HepG2 (cell line): ENCODE measurements around the gene SLC16A5. TPM values are rescaled to one million over a fixed set of nuclear protein-coding genes. Genes with fewer than 3 reads are reported as not detected.
A peak's percentile ranks its signal among the peaks of the same experiment; 100 is the strongest.

ENCODE experiments used
- ATAC-seq: fragments of 200-7000 bp; cut with Tn5 transposase; 3 replicates; pipeline ENCODE4 v1.9.1; 2020; ENCODE audit warnings: mild to moderate bottlenecking, moderate library complexity
- BruUV-seq: library from RNA; stranded (reverse); fragments of 400-500 nt; replicated peaks from 2 replicates; lab custom pipeline; 2021; lab: Mats Ljungman, UMichigan
- CTCF ChIA-PET: fragments of 300-600 bp; formaldehyde crosslinking; extraction: SDS; loops from one replicate; lab custom pipeline; 2021; ENCODE audit warnings: low total read pairs, inconsistent platforms, low intra/inter-chr PET ratio; lab: Yijun Ruan, JAX
- POLR2A ChIA-PET: fragments of 350-600 bp; sonication (Branson Sonifier 250); formaldehyde crosslinking; loops from one replicate; lab custom pipeline; 2020; ENCODE audit warnings: antibody characterized with exemption, inconsistent platforms; lab: Yijun Ruan, JAX
- DNase-seq: peaks from one replicate; pipeline ENCODE4 v3.0.0-alpha.2; 2015; ENCODE audit warnings: low spot score
- FAIRE-seq: peaks from 3 replicates; lab custom pipeline; 2011; peaks lifted over from hg19 to GRCh38; lab: Jason Lieb, UNC
- H2AFZ ChIP-seq: one replicate; pipeline ENCODE4 v1.6.1; 2011; ENCODE audit warnings: low read length, inconsistent platforms
- H3K27ac ChIP-seq: fragments of 300-600 bp; 3 replicates; pipeline ENCODE4 v1.8.0; 2011; ENCODE audit warnings: mixed run types, mild to moderate bottlenecking, mixed read lengths, low read length, inconsistent platforms; ENCODE audit not compliant: insufficient read depth; ENCODE audit errors: extremely low read length
- H3K27me3 ChIP-seq, 2 experiments: fragments of 200-600 bp in 1 of 2; 2 replicates in 1 of 2; 3 replicates in 1 of 2; pipeline versions ENCODE4 v1.6.0 to v1.8.0; 2011; ENCODE audit warnings: low read length in 2 of 2, mild to moderate bottlenecking in 2 of 2, moderate library complexity in 2 of 2, inconsistent platforms in 1 of 2; ENCODE audit not compliant: insufficient read depth in 2 of 2, control insufficient read depth in 1 of 2
- H3K36me3 ChIP-seq, 2 experiments: fragments of 200-600 bp in 1 of 2; replicated peaks in 1 of 2; 2 replicates in 1 of 2; 3 replicates in 1 of 2; pipeline versions ENCODE4 v1.5.1 to v1.8.0; 2011; ENCODE audit warnings: low read length in 2 of 2, inconsistent platforms in 1 of 2; ENCODE audit not compliant: insufficient read depth in 2 of 2, control insufficient read depth in 1 of 2
- H3K4me1 ChIP-seq: 2 replicates; pipeline ENCODE4 v1.5.1; 2012; ENCODE audit warnings: low read length, inconsistent platforms; ENCODE audit not compliant: insufficient read depth
- H3K4me2 ChIP-seq: 2 replicates; pipeline ENCODE4 v1.6.0; 2011; ENCODE audit warnings: low read depth, low read length, inconsistent platforms
- H3K4me3 ChIP-seq, 3 experiments: fragments of 200-600 bp in 1 of 3; sonication (generic), shearing (Covaris generic) in 1 of 3; replicated peaks in 1 of 3; 2 replicates each; pipeline ENCODE4 v1.5.1; 2011 to 2016; ENCODE audit warnings: low read length in 3 of 3, inconsistent platforms in 2 of 3, low read depth in 2 of 3, mild to moderate bottlenecking in 2 of 3, control low read depth in 1 of 3, mixed read lengths in 1 of 3; ENCODE audit not compliant: insufficient read depth in 1 of 3
- H3K79me2 ChIP-seq: one replicate; pipeline ENCODE4 v1.6.1; 2011; ENCODE audit warnings: low read length, inconsistent platforms; ENCODE audit not compliant: insufficient read depth
- H3K9ac ChIP-seq: 2 replicates; pipeline ENCODE4 v1.6.0; 2011; ENCODE audit warnings: mild to moderate bottlenecking, low read depth, low read length, inconsistent platforms; ENCODE audit not compliant: insufficient read depth
- H3K9me3 ChIP-seq: 2 replicates; pipeline ENCODE4 v1.5.1; 2012; ENCODE audit warnings: mild to moderate bottlenecking, low read length
- H4K20me1 ChIP-seq: 2 replicates; pipeline ENCODE4 v1.6.0; 2011; ENCODE audit warnings: inconsistent platforms, mild to moderate bottlenecking, low read length, moderate library complexity; ENCODE audit not compliant: insufficient read depth
- HBP1 ChIP-seq: IDR thresholded peaks from 2 replicates; pipeline ENCODE4 v1.6.1; 2016; ENCODE audit warnings: low read depth, control low read depth
- HMGXB3 ChIP-seq: sonication (generic); formaldehyde crosslinking; IDR thresholded peaks from 2 replicates; pipeline ENCODE4 v1.4.0; 2020; ENCODE audit warnings: missing genetic modification reagents, borderline replicate concordance
- KDM5A ChIP-seq: fragments of 200-600 bp; sonication (generic); IDR thresholded peaks from 2 replicates; pipeline ENCODE4 v1.7.0; 2018; ENCODE audit warnings: antibody characterized with exemption, mild to moderate bottlenecking, low read length, borderline replicate concordance
- KLF16 ChIP-seq, 2 experiments: sonication (generic) in 1 of 2; formaldehyde crosslinking in 1 of 2; IDR thresholded peaks; 2 replicates each; pipeline versions ENCODE4 v1.6.1 to v1.8.0; 2016 to 2023; ENCODE audit warnings: missing genetic modification reagents in 2 of 2, missing compliant biosample characterization in 1 of 2
- KMT2A ChIP-seq: sonication (generic); formaldehyde crosslinking; IDR thresholded peaks from 2 replicates; pipeline ENCODE4 v1.4.0; 2020; ENCODE audit warnings: missing genetic modification reagents
- POLR2A ChIP-seq, 2 experiments: IDR thresholded peaks; 2 replicates each; pipeline ENCODE4 v1.6.1; 2011; ENCODE audit warnings: low read depth in 2 of 2, low read length in 2 of 2, mild to moderate bottlenecking in 1 of 2, moderate library complexity in 1 of 2; ENCODE audit not compliant: insufficient read depth in 1 of 2
- RBFOX2 ChIP-seq: fragments of 200-400 bp; formaldehyde crosslinking; IDR thresholded peaks from 2 replicates; pipeline ENCODE4 v1.6.1; 2017; ENCODE audit warnings: low read depth, mild to moderate bottlenecking, low read length
- REL ChIP-seq: sonication (generic); formaldehyde crosslinking; conservative IDR thresholded peaks from 2 replicates; pipeline ENCODE4 v1.8.0; 2022; ENCODE audit warnings: mild to moderate bottlenecking, missing genetic modification reagents, moderate library complexity
- SOX6 ChIP-seq, 2 experiments: fragments of 450-650 bp in 1 of 2; sonication (generic) in 1 of 2; formaldehyde crosslinking in 1 of 2; IDR thresholded peaks; 2 replicates each; pipeline versions ENCODE4 v1.4.0 to v1.6.1; 2017 to 2020; ENCODE audit warnings: antibody characterized with exemption in 1 of 2, mild to moderate bottlenecking in 1 of 2, missing genetic modification reagents in 1 of 2
- TAF15 ChIP-seq: fragments of 200-400 bp; formaldehyde crosslinking; IDR thresholded peaks from one replicate; pipeline ENCODE4 v1.6.1; 2018; ENCODE audit warnings: mild to moderate bottlenecking, low read depth, low read length; ENCODE audit not compliant: poor library complexity, severe bottlenecking
- TEAD2 ChIP-seq: sonication (generic); formaldehyde crosslinking; IDR thresholded peaks from 2 replicates; pipeline ENCODE4 v1.9.0; 2021; ENCODE audit warnings: missing genetic modification reagents
- ZBTB21 ChIP-seq: sonication (generic); formaldehyde crosslinking; IDR thresholded peaks from 2 replicates; pipeline ENCODE4 v1.4.0; 2020; ENCODE audit warnings: missing genetic modification reagents
- ZNF225 ChIP-seq: sonication (generic); formaldehyde crosslinking; IDR thresholded peaks from 2 replicates; pipeline ENCODE4 v1.4.0; 2020; ENCODE audit warnings: mild to moderate bottlenecking, missing genetic modification reagents
- ZNF329 ChIP-seq: sonication (generic); formaldehyde crosslinking; IDR thresholded peaks from 2 replicates; pipeline ENCODE4 v1.9.0; 2021; ENCODE audit warnings: low read depth, mild to moderate bottlenecking, missing genetic modification reagents
- ZNF724P ChIP-seq: sonication (generic); formaldehyde crosslinking; IDR thresholded peaks from 2 replicates; pipeline ENCODE4 v1.8.0; 2022; ENCODE audit warnings: missing genetic modification reagents, borderline replicate concordance
- ZNF879 ChIP-seq: sonication (generic); formaldehyde crosslinking; IDR thresholded peaks from 2 replicates; pipeline ENCODE4 v1.8.1; 2023; ENCODE audit warnings: missing genetic modification reagents
- ZZZ3 ChIP-seq: sonication (generic); formaldehyde crosslinking; IDR thresholded peaks from 2 replicates; pipeline ENCODE4 v1.4.0; 2020; ENCODE audit warnings: missing genetic modification reagents, mild to moderate bottlenecking, borderline replicate concordance
- WGBS: methylation state at CpG from one replicate; pipeline ENCODE4 v1.1.6; 2017; ENCODE audit warnings: low lambda C conversion rate; 5-methylcytosine and 5-hydroxymethylcytosine counted together
- in situ Hi-C: cut with HindIII; loops from 2 replicates; pipeline ENCODE4 v1.10.0; 2017; ENCODE audit warnings: low pct_unique_long_range_greater_than_20kb; ENCODE audit not compliant: extremely low pct_ligation_motif_present
- intact Hi-C: fragments of 100-400 bp; cut with micrococcal nuclease; formaldehyde crosslinking; loops from one replicate; pipeline ENCODE4 v1.10.0; 2022; ENCODE audit not compliant: unreplicated experiment
- polyA plus RNA-seq, 8 experiments: library from polyadenylated mRNA; depleted of rRNA in 3 of 8; stranded (reverse) in 7 of 8; unstranded in 1 of 8; fragments of >200 nt; fragmentation: Illumina TruSeq in 4 of 8; extraction: Trizol in 4 of 8; gene quantifications; 2 replicates each; pipeline versions ENCODE4 v1.2.1 to v1.2.3, GENCODE V29; 2011 to 2016; ENCODE audit warnings: low read depth in 4 of 8, missing spikeins in 1 of 8, mixed read lengths in 1 of 8; ENCODE audit not compliant: insufficient read depth in 1 of 8
- total RNA-seq, 5 experiments: library from RNA; depleted of rRNA; stranded (reverse); fragments of >200 nt; fragmentation: Illumina TruSeq; extraction: Trizol; gene quantifications; 2 replicates each; pipeline ENCODE4 v1.2.3, GENCODE V29; 2016; ENCODE audit warnings: low read depth in 1 of 5

Gene SLC16A5
- total and polyA plus RNA-seq, 2 of the 13 experiments (the other 11 are each of a cell fraction or from before 2014, with no cell fraction given) = 0.69 to 5.6 TPM

- BruUV-seq = no TSS peak
- no peak overlapping the region for H2AFZ ChIP-seq
- intact Hi-C loops = loop anchor here (5.0 kb wide), 1 partner anchor 49 kb away; no protein-coding TSS in a partner anchor
- TF ChIP-seq TEAD2 = no peak
- peak in 1 of 2 experiments; percentile 34; a peak in 1 of 4 replicates for TF ChIP-seq KLF16 (CRISPR knock-in tag; IDR thresholded peaks at IDR 0.05)
- 0 out of 2 replicates have a peak, but pooled peaks have one; percentile 16 for TF ChIP-seq ZNF329 (CRISPR knock-in tag)
- TF ChIP-seq ZNF879 (CRISPR knock-in tag) = peak; percentile 32; the same call in 1 of the 2 replicates
- TF ChIP-seq KMT2A (CRISPR knock-in tag) = 0 out of 2 replicates have a peak, but pooled peaks have one; percentile 1
- 0 out of 2 replicates have a peak, but pooled peaks have one; percentile 10 for TF ChIP-seq REL (CRISPR knock-in tag)
- TF ChIP-seq SOX6 (IDR thresholded peaks at IDR 0.05) = no peak
- peak; percentile 37; the same call in 1 of the 2 replicates for TF ChIP-seq SOX6 (CRISPR knock-in tag; IDR thresholded peaks at IDR 0.05)
- TF ChIP-seq POLR2A (IDR thresholded peaks at IDR 0.05; ENCODE audit: insufficient read depth in 1 of 2, low read depth in 2 of 2, low read length in 2 of 2) = peak; percentile 16 to 21; a peak in 1 of 4 replicates
- TF ChIP-seq TAF15 = no peak
- TF ChIP-seq HMGXB3 = no peak
- TF ChIP-seq HBP1 (CRISPR knock-in tag) = peak; percentile 4; the same call in 1 of the 2 replicates
- 0 out of 2 replicates have a peak, but pooled peaks have one; percentile 28 for TF ChIP-seq RBFOX2
- 0 out of 2 replicates have a peak, but pooled peaks have one; percentile 47 for TF ChIP-seq ZNF225
- peak; percentile 28; the same call in 1 of the 2 replicates for TF ChIP-seq ZNF724P
- TF ChIP-seq ZBTB21 (CRISPR knock-in tag) = no peak
- 0 out of 2 replicates have a peak, but pooled peaks have one; percentile 45 for TF ChIP-seq ZZZ3 (CRISPR knock-in tag)
- 0 out of 2 replicates have a peak, but pooled peaks have one; percentile 32 for TF ChIP-seq KDM5A
These were observed 65.4 kb downstream of the SLC16A5 start for GRCh38 chr17:75152922-75153779.

More at GRCh38 chr17:75152922-75153779, 65.4 kb downstream of the SLC16A5 start:
- H3K9me3 ChIP-seq = no peaks in the 10 kb centered on the region
- H3K4me2 ChIP-seq = peak overlapping the region; percentile 96
- CTCF ChIA-PET = no interaction called here
- DNase-seq (peak; percentile 34), FAIRE-seq (no peak), ATAC-seq (peak; percentile 9; the same call in 2 of the 3 replicates)
- peaks cover 4 to 8% of the 10 kb centered on the region in 2 experiments; a peak in 4 of 5 replicates for H3K36me3 ChIP-seq
- H3K4me3 ChIP-seq = peak overlapping the region; percentile 85 to 99 (median 95)
- H3K9ac ChIP-seq = peak overlapping the region; percentile 92
- peaks cover 55% of the 10 kb centered on the region for H3K4me1 ChIP-seq
- peaks cover 57% of the 10 kb centered on the region for H3K79me2 ChIP-seq
- in situ Hi-C loops = no loop called here
- H4K20me1 ChIP-seq = no peaks in the 10 kb centered on the region; the same call in 1 of the 2 replicates
- no peaks in the 10 kb centered on the region; a peak in 1 of 5 replicates for H3K27me3 ChIP-seq
- peak overlapping the region; percentile 76 for H3K27ac ChIP-seq
- POLR2A ChIA-PET = interaction anchor here (2.6 kb wide), 1 partner anchor 21 kb away, joined by 23 read pairs; the partner anchor contains the start of gene NT5C
- under 1% methylated on average over 28 of the region's 28 CpGs for WGBS
